Neural progenitor cell (in vitro differentiated cells): Measurements from ENCODE around the gene GTF2F2. TPM values are rescaled to one million over a fixed set of nuclear protein-coding genes. Genes with fewer than 3 reads are reported as not detected.
A peak's percentile ranks its signal among the peaks of the same experiment; 100 is the strongest.

Experiments
- DNase-seq: peaks from one replicate; pipeline ENCODE4 v3.0.0-alpha.2; 2016; ENCODE audit warnings: low spot score
- H2AFZ ChIP-seq: fragments of 200-600 bp; sonication (generic); replicated peaks from 2 replicates; pipeline ENCODE4 v1.6.1; 2016; ENCODE audit warnings: antibody characterized with exemption
- H3F3A ChIP-seq: fragments of 200-600 bp; sonication (generic); 2 replicates; pipeline ENCODE4 v1.6.1; 2016; ENCODE audit warnings: antibody characterized with exemption, low read depth
- H3K27ac ChIP-seq: fragments of 200-600 bp; sonication (generic); 2 replicates; pipeline ENCODE4 v1.5.1; 2016; ENCODE audit warnings: mild to moderate bottlenecking
- H3K27me3 ChIP-seq: fragments of 200-600 bp; sonication (generic); 2 replicates; pipeline ENCODE4 v1.6.1; 2016; ENCODE audit warnings: mild to moderate bottlenecking, moderate library complexity
- H3K36me3 ChIP-seq: fragments of 200-600 bp; sonication (generic); 2 replicates; pipeline ENCODE4 v1.5.1; 2016
- H3K4me1 ChIP-seq: fragments of 200-600 bp; sonication (generic); 2 replicates; pipeline ENCODE4 v1.6.1; 2016; ENCODE audit warnings: mixed run types
- H3K4me2 ChIP-seq: fragments of 200-600 bp; sonication (generic); 2 replicates; pipeline ENCODE4 v1.6.1; 2016
- H3K4me3 ChIP-seq: fragments of 200-600 bp; sonication (generic); 2 replicates; pipeline ENCODE4 v1.5.1; 2016
- H3K79me2 ChIP-seq: fragments of 200-600 bp; sonication (generic); 2 replicates; pipeline ENCODE4 v1.6.1; 2016; ENCODE audit warnings: low read depth
- H3K9ac ChIP-seq: fragments of 200-600 bp; sonication (generic); 2 replicates; pipeline ENCODE4 v1.6.1; 2016
- H3K9me3 ChIP-seq: fragments of 200-600 bp; sonication (generic); 2 replicates; pipeline ENCODE4 v1.5.1; 2016; ENCODE audit warnings: low read depth
- H4K20me1 ChIP-seq: fragments of 200-600 bp; sonication (generic); 2 replicates; pipeline ENCODE4 v1.6.1; 2016; ENCODE audit warnings: low read depth
- H3K27ac Mint-ChIP-seq: 3 replicates; pipeline ENCODE4 v1.8.0; 2021; ENCODE audit warnings: mixed read lengths
- H3K27me3 Mint-ChIP-seq: 2 replicates; pipeline ENCODE4 v1.8.0; 2022; ENCODE audit warnings: low read depth, mild to moderate bottlenecking, inconsistent platforms, moderate library complexity, mixed read lengths; ENCODE audit not compliant: insufficient read depth
- H3K36me3 Mint-ChIP-seq: 3 replicates; pipeline ENCODE4 v1.8.0; 2021; ENCODE audit warnings: mixed read lengths
- H3K4me1 Mint-ChIP-seq: 3 replicates; pipeline ENCODE4 v1.8.0; 2021; ENCODE audit warnings: mixed read lengths
- H3K4me3 Mint-ChIP-seq: 3 replicates; pipeline ENCODE4 v1.8.0; 2021; ENCODE audit warnings: mild to moderate bottlenecking, moderate library complexity, mixed read lengths
- H3K9me3 Mint-ChIP-seq: 3 replicates; pipeline ENCODE4 v1.8.0; 2020; ENCODE audit warnings: mixed read lengths
- CTCF ChIP-seq: fragments of 200-600 bp; sonication (generic); IDR thresholded peaks from 2 replicates; pipeline ENCODE4 v1.5.1; 2017; ENCODE audit warnings: antibody characterized with exemption, mild to moderate bottlenecking
- EZH2 ChIP-seq: fragments of 200-600 bp; sonication (generic); IDR thresholded peaks from 2 replicates; pipeline ENCODE4 v1.6.1; 2017; ENCODE audit warnings: antibody characterized with exemption, mild to moderate bottlenecking, moderate library complexity
- EZH2phosphoT487 ChIP-seq: fragments of 200-600 bp; sonication (generic); IDR thresholded peaks from 2 replicates; pipeline ENCODE4 v1.6.1; 2017; ENCODE audit warnings: antibody characterized with exemption
- total RNA-seq: library from RNA; depleted of rRNA; stranded (reverse); fragments of >200 nt; gene quantifications from 2 replicates; pipeline ENCODE4 v1.2.3, GENCODE V29; 2015; ENCODE audit warnings: low replicate concordance

Gene GTF2F2
- total RNA-seq, 1 donor from 2014 or later: 54.1 TPM

DNA sequence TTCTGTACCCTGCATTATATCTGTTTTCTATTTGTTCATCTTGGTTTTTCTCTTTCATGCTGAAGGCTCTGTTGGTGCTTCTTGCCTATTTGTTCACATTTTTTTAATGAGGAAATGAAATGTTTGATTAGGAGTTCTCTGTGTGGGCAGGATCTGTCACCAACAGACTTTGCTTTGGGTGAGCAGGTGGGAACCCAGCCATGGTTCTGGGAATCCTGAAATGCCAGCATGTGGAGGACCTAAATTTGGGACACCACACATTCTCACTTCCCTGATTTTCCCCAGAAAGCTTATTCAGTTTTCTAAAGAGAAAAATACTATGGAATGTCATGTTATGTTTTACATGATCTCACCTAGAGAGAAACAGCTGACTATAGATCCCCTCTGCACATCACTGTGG lies 186.7 kb downstream of the GTF2F2 start:
- peaks cover 11% of the 10 kb centered on the region for H3K4me1 ChIP-seq
- H3K4me3 ChIP-seq: no peak overlapping the region
- no peaks in the 10 kb centered on the region for H4K20me1 ChIP-seq
- no peak overlapping the region for H3K27ac Mint-ChIP-seq
- no peaks in the 10 kb centered on the region for H3K36me3 Mint-ChIP-seq
- no peak for DNase-seq
- peaks cover 25% of the 10 kb centered on the region for H3K4me1 Mint-ChIP-seq
- H3K9me3 ChIP-seq: no peaks in the 10 kb centered on the region
- no peak overlapping the region for H3K9ac ChIP-seq
- H3K9me3 Mint-ChIP-seq: no peaks in the 10 kb centered on the region
- no peak overlapping the region for H3K4me2 ChIP-seq
- H3K27ac ChIP-seq: no peak overlapping the region
- no peak overlapping the region for H2AFZ ChIP-seq
- no peaks in the 10 kb centered on the region for H3K36me3 ChIP-seq
- TF ChIP-seq EZH2: no peak
- TF ChIP-seq CTCF: no peak
- no peak for TF ChIP-seq EZH2phosphoT487
- peaks cover 7% of the 10 kb centered on the region for H3K27me3 Mint-ChIP-seq
- H3K27me3 ChIP-seq: no peaks in the 10 kb centered on the region
- H3K4me3 Mint-ChIP-seq: no peak overlapping the region
- H3F3A ChIP-seq: peaks cover 19% of the 10 kb centered on the region
- no peaks in the 10 kb centered on the region for H3K79me2 ChIP-seq

- Mint-ChIP-seq H3K4me1 (peaks cover 20% of the 10 kb centered on the region), H3K36me3 (peaks cover 2% of the 10 kb centered on the region), H3K4me3 (peak overlapping the region; percentile 85), H3K27me3 (peaks cover 5% of the 10 kb centered on the region), H3K9me3 (no peaks in the 10 kb centered on the region), H3K27ac (no peak overlapping the region)
- Histone ChIP-seq H3K79me2 (no peaks in the 10 kb centered on the region), H3K36me3 (no peaks in the 10 kb centered on the region), H3F3A (peaks cover 20% of the 10 kb centered on the region), H3K9me3 (no peaks in the 10 kb centered on the region), H3K27me3 (no peaks in the 10 kb centered on the region), H2AFZ (peak overlapping the region; percentile 92), H4K20me1 (no peaks in the 10 kb centered on the region), H3K27ac (no peak overlapping the region), H3K4me2 (peak overlapping the region; percentile 72), H3K4me3 (peak overlapping the region; percentile 37), H3K9ac (no peak overlapping the region), H3K4me1 (peaks cover 11% of the 10 kb centered on the region)
- TF ChIP-seq EZH2phosphoT487 (no peak), EZH2 (no peak), CTCF (no peak)
- DNase-seq: no peak
Observed at GRCh38 chr13:45310341-45311131, 190.2 kb downstream of the GTF2F2 start.

GRCh38 chr13:45314822-45315221 lies 194.5 kb downstream of the GTF2F2 start:
- Histone ChIP-seq H3F3A (peaks cover 20% of the 10 kb centered on the region), H3K4me3 (no peak overlapping the region), H2AFZ (no peak overlapping the region), H3K27me3 (no peaks in the 10 kb centered on the region), H3K4me1 (peaks cover 7% of the 10 kb centered on the region), H3K79me2 (no peaks in the 10 kb centered on the region), H3K9me3 (no peaks in the 10 kb centered on the region), H3K9ac (no peak overlapping the region), H3K27ac (no peak overlapping the region), H3K4me2 (no peak overlapping the region), H4K20me1 (no peaks in the 10 kb centered on the region), H3K36me3 (no peaks in the 10 kb centered on the region)
- Mint-ChIP-seq H3K27me3 (peaks cover 6% of the 10 kb centered on the region), H3K4me1 (peaks cover 13% of the 10 kb centered on the region), H3K9me3 (no peaks in the 10 kb centered on the region), H3K36me3 (peaks cover 2% of the 10 kb centered on the region), H3K27ac (no peak overlapping the region), H3K4me3 (no peak overlapping the region)
- no peak for DNase-seq
- TF ChIP-seq EZH2 (no peak), EZH2phosphoT487 (no peak), CTCF (no peak)
